ENCODE data around the gene NFIA.

The NFIA gene

DNA sequence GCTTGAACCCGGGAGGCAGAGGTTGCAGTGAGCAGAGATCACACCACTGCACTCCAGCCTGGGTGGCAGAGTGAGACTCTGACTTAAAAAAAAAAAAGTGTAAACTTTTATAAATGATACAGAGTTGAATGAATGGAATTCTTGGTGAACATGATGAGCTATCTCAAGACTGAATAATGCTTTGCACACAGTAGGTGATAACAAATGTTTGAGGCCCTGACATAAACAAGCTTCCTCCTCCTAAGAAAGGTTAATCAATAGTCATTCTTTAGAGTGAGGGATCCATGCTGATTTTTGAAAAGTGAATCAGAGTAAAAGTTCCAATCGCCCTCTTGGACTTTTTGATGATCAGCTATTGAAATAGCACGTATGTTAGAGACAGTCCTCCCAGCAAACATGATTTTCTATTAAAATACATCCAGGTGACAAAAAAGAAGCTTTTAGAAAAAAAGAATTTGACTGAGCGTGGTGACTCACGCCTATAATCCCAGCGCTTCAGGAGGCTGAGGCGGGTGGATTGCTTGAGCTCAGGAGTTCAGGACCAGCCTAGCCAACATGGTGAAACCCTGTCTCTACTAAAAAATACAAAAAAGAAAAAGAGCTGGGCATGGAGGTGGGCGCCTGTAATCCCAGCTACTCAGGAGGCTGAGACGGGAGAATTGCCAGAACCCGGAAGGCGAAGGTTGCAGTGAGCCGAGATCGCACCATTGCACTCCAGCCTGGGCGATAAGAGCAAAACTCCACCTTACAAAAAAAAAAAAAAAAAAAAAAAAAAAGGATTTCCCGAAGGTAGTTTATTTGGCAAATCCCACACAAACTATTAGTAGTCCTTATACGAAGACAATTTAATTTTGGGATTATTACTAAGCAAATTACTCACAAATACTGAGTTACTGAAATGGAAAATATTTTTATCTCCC, 181.8 kb downstream of the NFIA start:
- no peaks in the 10 kb centered on the region for H3K9me3 ChIP-seq (ENCODE audit: control insufficient read depth, insufficient read depth, low read length)
- no peak overlapping the region for H3K4me3 ChIP-seq (ENCODE audit: low read length)
- no peaks in the 10 kb centered on the region for H3K36me3 ChIP-seq (ENCODE audit: control insufficient read depth, insufficient read depth, low read length)
- no peak overlapping the region for H3K27ac ChIP-seq (ENCODE audit: low read length)
- no CpG with 5 or more reads among the region's 16 CpGs for WGBS (ENCODE audit: insufficient coverage, insufficient read length)
- H3K4me1 ChIP-seq (ENCODE audit: control insufficient read depth, insufficient read depth, low read length), result 0 out of 2 replicates have a peak, but pooled peaks cover 3% of the 10 kb centered on the region
- no peak for DNase-seq (ENCODE audit: low read depth, low spot score)
- no peaks in the 10 kb centered on the region for H3K27me3 ChIP-seq (ENCODE audit: control insufficient read depth, insufficient read depth, low read length)

GRCh38 chr1:61264825-61265242, 182.5 kb downstream of the NFIA start:
- DNase-seq (ENCODE audit: low read depth, low spot score), result no peak
- Histone ChIP-seq H3K4me3 (ENCODE audit: low read length) (no peak overlapping the region), H3K36me3 (ENCODE audit: control insufficient read depth, insufficient read depth, low read length) (no peaks in the 10 kb centered on the region), H3K27ac (ENCODE audit: low read length) (no peak overlapping the region), H3K4me1 (ENCODE audit: control insufficient read depth, insufficient read depth, low read length) (0 out of 2 replicates have a peak, but pooled peaks cover 3% of the 10 kb centered on the region), H3K27me3 (ENCODE audit: control insufficient read depth, insufficient read depth, low read length) (no peaks in the 10 kb centered on the region), H3K9me3 (ENCODE audit: control insufficient read depth, insufficient read depth, low read length) (no peaks in the 10 kb centered on the region)
- no CpG with 5 or more reads among the region's 4 CpGs for WGBS (ENCODE audit: insufficient coverage, insufficient read length)

DNA sequence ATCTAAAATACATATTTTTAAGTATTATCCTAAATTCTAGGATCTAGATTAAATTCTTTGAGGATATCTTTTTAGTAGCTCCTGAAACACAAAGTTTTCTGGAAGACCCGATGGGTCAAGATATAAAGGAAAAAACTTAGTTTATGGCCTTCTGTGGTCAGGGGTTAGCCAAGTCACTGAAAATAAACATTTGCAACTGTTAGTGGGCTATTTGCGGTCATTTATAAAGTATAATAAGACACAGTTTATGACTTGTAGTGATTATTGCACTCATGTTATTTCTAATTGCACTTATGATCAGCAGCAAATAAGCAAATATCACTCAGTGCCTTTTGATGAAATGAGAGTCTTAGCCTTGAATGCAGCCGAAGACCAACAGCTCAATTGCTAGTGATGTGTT, 183.3 kb downstream of the NFIA start:
- DNase-seq (ENCODE audit: low read depth, low spot score), result no peak
- no peaks in the 10 kb centered on the region for H3K27me3 ChIP-seq (ENCODE audit: control insufficient read depth, insufficient read depth, low read length)
- no peak overlapping the region for H3K27ac ChIP-seq (ENCODE audit: low read length)
- no peaks in the 10 kb centered on the region for H3K36me3 ChIP-seq (ENCODE audit: control insufficient read depth, insufficient read depth, low read length)
- no peak overlapping the region for H3K4me3 ChIP-seq (ENCODE audit: low read length)
- WGBS (ENCODE audit: insufficient coverage, insufficient read length), result no CpG with 5 or more reads among the region's 3 CpGs
- 0 out of 2 replicates have a peak, but pooled peaks cover 3% of the 10 kb centered on the region for H3K4me1 ChIP-seq (ENCODE audit: control insufficient read depth, insufficient read depth, low read length)
- no peaks in the 10 kb centered on the region for H3K9me3 ChIP-seq (ENCODE audit: control insufficient read depth, insufficient read depth, low read length)

DNA sequence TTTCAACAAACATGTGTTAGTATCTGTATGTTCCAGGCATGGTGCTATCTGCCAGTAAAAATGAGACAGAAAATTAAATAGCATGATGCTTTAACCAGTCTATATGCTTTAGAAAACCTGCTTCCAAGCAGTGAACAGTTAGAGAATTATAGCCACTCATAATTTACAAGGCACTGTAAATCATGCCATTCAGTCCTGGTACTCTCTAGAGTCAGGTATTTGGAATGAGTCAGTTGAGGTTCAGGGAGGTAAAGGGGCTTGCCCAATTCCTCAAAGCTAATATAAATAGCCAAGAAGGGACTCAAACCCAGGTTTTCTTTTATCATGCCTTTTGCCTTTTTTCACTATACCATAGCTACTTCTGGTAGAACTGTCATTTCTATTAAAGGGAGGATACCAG, 184.4 kb downstream of the NFIA start:
- H3K36me3 ChIP-seq (ENCODE audit: control insufficient read depth, insufficient read depth, low read length), result no peaks in the 10 kb centered on the region
- 0 out of 2 replicates have a peak, but pooled peaks cover 3% of the 10 kb centered on the region for H3K4me1 ChIP-seq (ENCODE audit: control insufficient read depth, insufficient read depth, low read length)
- no peak overlapping the region for H3K27ac ChIP-seq (ENCODE audit: low read length)
- no peaks in the 10 kb centered on the region for H3K27me3 ChIP-seq (ENCODE audit: control insufficient read depth, insufficient read depth, low read length)
- DNase-seq (ENCODE audit: low read depth, low spot score), result no peak
- no peak overlapping the region for H3K4me3 ChIP-seq (ENCODE audit: low read length)
- H3K9me3 ChIP-seq (ENCODE audit: control insufficient read depth, insufficient read depth, low read length), result no peaks in the 10 kb centered on the region

DNA sequence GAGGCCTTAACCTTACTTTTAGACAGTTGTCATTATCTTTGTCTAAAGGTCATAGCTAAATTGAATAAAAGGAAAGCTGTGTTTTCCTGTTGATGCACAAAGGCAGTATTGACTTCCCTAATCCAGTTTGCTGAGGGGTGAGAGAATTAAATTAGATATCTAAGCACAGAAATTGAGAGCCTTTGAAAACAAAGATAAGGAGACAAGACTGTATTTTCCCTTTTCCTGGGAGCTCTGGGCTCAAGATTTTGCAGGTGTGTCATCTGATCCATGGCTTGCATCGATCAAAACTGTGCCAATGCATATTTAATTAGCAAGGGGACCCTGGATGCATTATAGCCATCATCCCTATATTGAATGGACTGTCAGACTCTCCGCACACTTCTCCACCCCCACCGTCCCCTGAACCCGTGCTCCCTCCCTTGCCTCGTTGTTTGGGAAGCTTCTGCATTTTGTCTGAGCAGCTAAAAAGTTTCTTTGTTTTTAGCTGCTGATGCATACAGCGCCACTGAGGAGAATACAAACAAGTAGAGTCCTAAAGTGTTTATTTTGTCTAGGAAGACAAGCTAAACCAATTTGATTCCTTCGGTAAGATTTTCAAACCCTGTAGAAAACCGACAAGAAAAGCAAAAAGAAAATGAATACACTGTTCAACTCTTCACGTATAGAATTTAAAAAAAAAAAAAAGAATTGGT, 186.3 kb downstream of the NFIA start:
- no peak for DNase-seq (ENCODE audit: low read depth, low spot score)
- Histone ChIP-seq H3K9me3 (ENCODE audit: control insufficient read depth, insufficient read depth, low read length) (no peaks in the 10 kb centered on the region), H3K27ac (ENCODE audit: low read length) (no peak overlapping the region), H3K4me1 (ENCODE audit: control insufficient read depth, insufficient read depth, low read length) (0 out of 2 replicates have a peak, but pooled peaks cover 3% of the 10 kb centered on the region), H3K27me3 (ENCODE audit: control insufficient read depth, insufficient read depth, low read length) (no peaks in the 10 kb centered on the region), H3K36me3 (ENCODE audit: control insufficient read depth, insufficient read depth, low read length) (no peaks in the 10 kb centered on the region), H3K4me3 (ENCODE audit: low read length) (no peak overlapping the region)
- WGBS (ENCODE audit: insufficient coverage, insufficient read length), result no CpG with 5 or more reads among the region's 9 CpGs

DNA sequence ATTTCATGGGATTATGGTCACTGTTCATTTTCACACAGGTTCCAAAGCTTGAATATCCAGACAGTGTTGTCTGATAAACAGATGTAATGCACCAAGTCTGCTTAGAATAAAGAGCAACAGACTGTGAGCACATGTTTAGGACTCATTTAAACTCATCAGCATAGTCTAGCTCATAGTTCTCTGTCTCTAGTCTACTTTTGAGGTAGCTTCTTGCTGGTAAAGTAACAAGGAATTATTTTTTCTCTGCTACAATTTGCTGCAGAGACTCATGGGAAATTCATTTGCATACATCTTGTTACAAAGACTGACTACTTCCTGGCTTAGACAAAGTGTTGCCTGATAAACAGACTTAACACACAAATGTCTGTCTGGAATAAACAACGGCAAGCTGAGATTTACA, 187.2 kb downstream of the NFIA start:
- WGBS (ENCODE audit: insufficient coverage, insufficient read length), result no CpG with 5 or more reads among the region's 1 CpG
- no peak for DNase-seq (ENCODE audit: low read depth, low spot score)
- Histone ChIP-seq H3K4me3 (ENCODE audit: low read length) (no peak overlapping the region), H3K27me3 (ENCODE audit: control insufficient read depth, insufficient read depth, low read length) (no peaks in the 10 kb centered on the region), H3K9me3 (ENCODE audit: control insufficient read depth, insufficient read depth, low read length) (no peaks in the 10 kb centered on the region), H3K4me1 (ENCODE audit: control insufficient read depth, insufficient read depth, low read length) (0 out of 2 replicates have a peak, but pooled peaks cover 3% of the 10 kb centered on the region), H3K27ac (ENCODE audit: low read length) (no peak overlapping the region), H3K36me3 (ENCODE audit: control insufficient read depth, insufficient read depth, low read length) (no peaks in the 10 kb centered on the region)

DNA sequence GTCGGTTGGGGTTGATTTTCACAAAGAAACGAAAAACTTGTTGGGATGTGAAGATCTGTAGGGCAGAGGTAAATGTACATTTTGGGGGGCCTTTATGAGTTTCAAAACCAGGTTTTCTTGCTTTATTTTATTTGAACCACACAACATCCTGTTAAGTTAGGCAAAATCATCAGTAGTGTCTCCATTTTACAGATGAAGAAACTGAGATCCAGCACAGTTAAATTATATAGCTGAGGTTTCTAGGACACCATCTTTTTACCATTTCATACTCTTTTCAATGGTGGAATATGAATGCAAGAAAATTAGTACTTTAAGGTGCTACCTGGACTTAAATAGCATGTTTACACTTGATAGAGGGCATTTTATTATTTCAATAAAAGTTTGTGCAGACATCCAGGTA, 187.7 kb downstream of the NFIA start:
- DNase-seq (ENCODE audit: low read depth, low spot score), result no peak
- Histone ChIP-seq H3K4me1 (ENCODE audit: control insufficient read depth, insufficient read depth, low read length) (0 out of 2 replicates have a peak, but pooled peaks cover 3% of the 10 kb centered on the region), H3K4me3 (ENCODE audit: low read length) (no peak overlapping the region), H3K27ac (ENCODE audit: low read length) (no peak overlapping the region), H3K9me3 (ENCODE audit: control insufficient read depth, insufficient read depth, low read length) (no peaks in the 10 kb centered on the region), H3K36me3 (ENCODE audit: control insufficient read depth, insufficient read depth, low read length) (no peaks in the 10 kb centered on the region), H3K27me3 (ENCODE audit: control insufficient read depth, insufficient read depth, low read length) (no peaks in the 10 kb centered on the region)
- no CpG with 5 or more reads among the region's 2 CpGs for WGBS (ENCODE audit: insufficient coverage, insufficient read length)

DNA sequence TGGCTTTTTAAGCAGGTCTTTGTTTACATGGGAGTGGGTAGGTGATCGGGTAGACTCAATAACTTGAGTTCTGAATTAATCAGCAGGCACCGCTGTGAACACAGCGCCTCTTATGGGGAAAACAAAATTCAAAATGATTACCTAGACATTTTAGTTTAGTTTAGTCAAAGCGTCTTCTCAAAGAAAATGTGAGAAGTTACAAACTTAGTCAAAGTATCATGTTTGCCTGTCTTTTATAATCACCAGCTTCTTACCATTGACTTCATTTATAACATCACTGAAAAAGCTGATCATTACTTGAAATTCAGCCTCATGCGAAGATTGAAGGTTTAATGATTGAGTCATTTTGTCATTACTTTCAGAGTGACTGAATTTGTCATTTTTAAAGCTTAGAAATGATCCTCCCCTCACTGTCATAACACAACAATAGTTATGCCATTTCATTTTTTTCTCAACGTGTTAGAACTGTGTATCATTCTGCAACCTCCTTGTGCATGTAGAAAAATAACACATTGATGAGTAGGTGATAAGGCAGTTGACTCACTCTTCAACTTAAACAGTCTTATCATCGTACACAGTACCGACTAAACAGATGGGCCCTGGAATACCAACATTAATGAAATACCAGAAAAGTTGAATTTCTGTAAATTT, 188.5 kb downstream of the NFIA start:
- Histone ChIP-seq H3K9me3 (ENCODE audit: control insufficient read depth, insufficient read depth, low read length) (no peaks in the 10 kb centered on the region), H3K4me3 (ENCODE audit: low read length) (no peak overlapping the region), H3K4me1 (ENCODE audit: control insufficient read depth, insufficient read depth, low read length) (0 out of 2 replicates have a peak, but pooled peaks cover 3% of the 10 kb centered on the region), H3K36me3 (ENCODE audit: control insufficient read depth, insufficient read depth, low read length) (no peaks in the 10 kb centered on the region), H3K27me3 (ENCODE audit: control insufficient read depth, insufficient read depth, low read length) (no peaks in the 10 kb centered on the region), H3K27ac (ENCODE audit: low read length) (no peak overlapping the region)
- WGBS (ENCODE audit: insufficient coverage, insufficient read length), result no CpG with 5 or more reads among the region's 8 CpGs
- no peak for DNase-seq (ENCODE audit: low read depth, low spot score)

- no peak for DNase-seq (ENCODE audit: low read depth, low spot score)
- H3K36me3 ChIP-seq (ENCODE audit: control insufficient read depth, insufficient read depth, low read length), result no peaks in the 10 kb centered on the region
- WGBS (ENCODE audit: insufficient coverage, insufficient read length), result no CpG with 5 or more reads among the region's 5 CpGs
- no peaks in the 10 kb centered on the region for H3K9me3 ChIP-seq (ENCODE audit: control insufficient read depth, insufficient read depth, low read length)
- H3K27me3 ChIP-seq (ENCODE audit: control insufficient read depth, insufficient read depth, low read length), result no peaks in the 10 kb centered on the region
- no peak overlapping the region for H3K27ac ChIP-seq (ENCODE audit: low read length)
- no peak overlapping the region for H3K4me3 ChIP-seq (ENCODE audit: low read length)
- H3K4me1 ChIP-seq (ENCODE audit: control insufficient read depth, insufficient read depth, low read length), result 0 out of 2 replicates have a peak, but pooled peaks cover 3% of the 10 kb centered on the region
Observed at GRCh38 chr1:61271412-61271789, 189.0 kb downstream of the NFIA start.

DNA sequence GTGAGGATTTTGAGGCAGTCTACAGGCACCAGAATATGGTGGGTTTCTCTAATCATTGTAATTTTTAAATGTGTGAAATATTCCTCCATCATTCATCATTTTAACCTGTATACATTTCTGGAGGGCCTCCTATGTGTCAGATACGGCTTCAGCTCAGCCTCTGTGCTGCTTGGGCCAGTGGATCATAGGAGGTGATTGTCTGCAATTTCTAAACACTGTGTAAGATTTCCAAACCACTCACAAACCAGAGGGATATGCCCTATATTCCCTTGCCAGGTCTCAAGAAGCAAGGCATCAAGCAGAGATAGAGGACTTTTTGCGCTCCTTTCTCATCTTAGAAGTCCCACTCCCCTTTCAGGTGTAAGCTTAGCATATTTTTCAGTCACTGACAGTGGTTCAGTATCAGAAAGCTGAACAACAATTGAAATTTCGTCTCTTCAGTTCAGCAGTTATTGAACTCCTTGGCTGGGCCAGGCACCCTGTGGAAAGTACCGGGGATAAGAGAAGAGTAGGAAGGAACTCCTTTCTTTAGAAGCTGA, 190.9 kb downstream of the NFIA start:
- Histone ChIP-seq H3K36me3 (ENCODE audit: control insufficient read depth, insufficient read depth, low read length) (no peaks in the 10 kb centered on the region), H3K4me1 (ENCODE audit: control insufficient read depth, insufficient read depth, low read length) (peaks cover 3% of the 10 kb centered on the region; the same call in 1 of the 2 replicates), H3K27me3 (ENCODE audit: control insufficient read depth, insufficient read depth, low read length) (no peaks in the 10 kb centered on the region), H3K4me3 (ENCODE audit: low read length) (no peak overlapping the region), H3K27ac (ENCODE audit: low read length) (no peak overlapping the region), H3K9me3 (ENCODE audit: control insufficient read depth, insufficient read depth, low read length) (no peaks in the 10 kb centered on the region)
- DNase-seq (ENCODE audit: low read depth, low spot score), result no peak
- WGBS (ENCODE audit: insufficient coverage, insufficient read length), result no CpG with 5 or more reads among the region's 4 CpGs
